GM21515 (cell line): Measurements from ENCODE around the gene PTPRG.

Experiments used
- ATAC-seq: cut with Tn5 transposase; IDR thresholded peaks from one replicate; pipeline ENCODE4 v1.9.1; 2021; ENCODE audit not compliant: unreplicated experiment

The PTPRG gene

GRCh38 chr3:61855211-61855610, 293.8 kb downstream of the PTPRG start:
- ATAC-seq: no peak

- no peak for ATAC-seq
Measured at GRCh38 chr3:61857297-61857696, 295.9 kb downstream of the PTPRG start.

- ATAC-seq: no peak
Measured at GRCh38 chr3:61858054-61858453, 296.7 kb downstream of the PTPRG start.

- no peak for ATAC-seq
Measured at GRCh38 chr3:61861410-61861809, 300.0 kb downstream of the PTPRG start.

- no peak for ATAC-seq
Measured at GRCh38 chr3:61862614-61863289, 301.4 kb downstream of the PTPRG start.

GRCh38 chr3:61863579-61863978, 302.2 kb downstream of the PTPRG start:
- ATAC-seq: no peak

- no peak for ATAC-seq
Measured at GRCh38 chr3:61864886-61865285, 303.5 kb downstream of the PTPRG start.

- ATAC-seq: no peak
Measured at GRCh38 chr3:61865466-61866152, 304.2 kb downstream of the PTPRG start.

GRCh38 chr3:61866153-61866542, 304.8 kb downstream of the PTPRG start:
- no peak for ATAC-seq

- ATAC-seq: no peak
Measured at GRCh38 chr3:61866961-61867461, 305.6 kb downstream of the PTPRG start.

- no peak for ATAC-seq
Measured at GRCh38 chr3:61868499-61868898, 307.1 kb downstream of the PTPRG start.

GRCh38 chr3:61869371-61869770, 308.0 kb downstream of the PTPRG start:
- ATAC-seq: no peak

- ATAC-seq: no peak
Measured at GRCh38 chr3:61871644-61872043, 310.3 kb downstream of the PTPRG start.

GRCh38 chr3:61872077-61872706, 310.8 kb downstream of the PTPRG start:
- ATAC-seq: no peak

GRCh38 chr3:61875046-61875844, 313.9 kb downstream of the PTPRG start:
- ATAC-seq: no peak

GRCh38 chr3:61875976-61876671, 314.8 kb downstream of the PTPRG start:
- ATAC-seq: no peak

GRCh38 chr3:61876797-61877196, 315.4 kb downstream of the PTPRG start:
- no peak for ATAC-seq

- ATAC-seq: peak; percentile 92
Measured at GRCh38 chr3:61877359-61878138, 316.2 kb downstream of the PTPRG start.

GRCh38 chr3:61882253-61882652, 320.9 kb downstream of the PTPRG start:
- ATAC-seq: no peak

GRCh38 chr3:61884794-61885193, 323.4 kb downstream of the PTPRG start:
- ATAC-seq: no peak
